DMS114 treated with DMSO at 0.1 percent for 48 hours (cell line): ENCODE results near the gene PTH1R.
"Not testable (repeated sequence)": the region's sequence is repeated elsewhere in the genome, so short reads cannot be mapped to it uniquely, and the experiment has no call there.

ENCODE experiments used
- DNase-seq: peaks from one replicate; lab custom pipeline; 2025; ENCODE audit not compliant: unreplicated experiment; lab: John Stamatoyannopoulos, UW

The PTH1R gene

GRCh38 chr3:46910166-46910760 is 32.7 kb downstream of the PTH1R start:
- no peak for DNase-seq

GRCh38 chr3:46910914-46911313 is 33.4 kb downstream of the PTH1R start:
- not testable (repeated sequence) for DNase-seq

- no peak for DNase-seq
Observed at GRCh38 chr3:46912986-46913385, 35.5 kb downstream of the PTH1R start.

- DNase-seq, result no peak
Observed at GRCh38 chr3:46913644-46914043, 36.1 kb downstream of the PTH1R start.

- no peak for DNase-seq
Observed at GRCh38 chr3:46914849-46915248, 37.3 kb downstream of the PTH1R start.

- no peak for DNase-seq
Observed at GRCh38 chr3:46915297-46915822, 37.8 kb downstream of the PTH1R start.

- no peak for DNase-seq
Observed at GRCh38 chr3:46916278-46916677, 38.8 kb downstream of the PTH1R start.

- no peak for DNase-seq
Observed at GRCh38 chr3:46916799-46917198, 39.3 kb downstream of the PTH1R start.

- DNase-seq, result no peak
Observed at GRCh38 chr3:46917257-46917656, 39.7 kb downstream of the PTH1R start.

- no peak for DNase-seq
Observed at GRCh38 chr3:46918202-46918601, 40.7 kb downstream of the PTH1R start.

- no peak for DNase-seq
Observed at GRCh38 chr3:46918634-46919033, 41.1 kb downstream of the PTH1R start.

- no peak for DNase-seq
Observed at GRCh38 chr3:46921041-46921440, 43.5 kb downstream of the PTH1R start.

- no peak for DNase-seq
Observed at GRCh38 chr3:46921871-46922271, 44.4 kb downstream of the PTH1R start.

- DNase-seq, result no peak
Observed at GRCh38 chr3:46922426-46922825, 44.9 kb downstream of the PTH1R start.

- no peak for DNase-seq
Observed at GRCh38 chr3:46922871-46923558, 45.5 kb downstream of the PTH1R start.

GRCh38 chr3:46923559-46924350 is 46.2 kb downstream of the PTH1R start:
- DNase-seq, result no peak

GRCh38 chr3:46924921-46925584 is 47.5 kb downstream of the PTH1R start:
- DNase-seq, result no peak

GRCh38 chr3:46925585-46925934 is 48.0 kb downstream of the PTH1R start:
- no peak for DNase-seq

- DNase-seq, result no peak
Observed at GRCh38 chr3:46926039-46926438, 48.5 kb downstream of the PTH1R start.

GRCh38 chr3:46926447-46926846 is 48.9 kb downstream of the PTH1R start:
- DNase-seq, result no peak
